ENCODE measurements around the gene ADAMTSL3.

Gene ADAMTSL3

GRCh38 chr15:83835479-83835878, 181.6 kb downstream of the ADAMTSL3 start:
- TF ChIP-seq CTCF (conservative IDR thresholded peaks at IDR 0.05), result no peak
- no peak overlapping the region for H3K27ac ChIP-seq

- peak; percentile 86 for TF ChIP-seq CTCF (conservative IDR thresholded peaks at IDR 0.05)
Observed at GRCh38 chr15:83837945-83838571, 184.1 kb downstream of the ADAMTSL3 start.

GRCh38 chr15:83838763-83839162, 184.8 kb downstream of the ADAMTSL3 start:
- peak overlapping the region; percentile 33 for H3K27ac ChIP-seq
- no peak for TF ChIP-seq CTCF (conservative IDR thresholded peaks at IDR 0.05)

More at GRCh38 chr15:83837945-83838571, 184.1 kb downstream of the ADAMTSL3 start:
- H3K27ac ChIP-seq, result 0 out of 2 replicates have a peak overlapping the region, but pooled peaks have one; percentile 33

GRCh38 chr15:83842281-83842680, 188.4 kb downstream of the ADAMTSL3 start:
- no peak overlapping the region for H3K27ac ChIP-seq

GRCh38 chr15:83843471-83843871, 189.5 kb downstream of the ADAMTSL3 start:
- TF ChIP-seq CTCF (conservative IDR thresholded peaks at IDR 0.05), result no peak
- H3K27ac ChIP-seq, result no peak overlapping the region

More at GRCh38 chr15:83842281-83842680, 188.4 kb downstream of the ADAMTSL3 start:
- TF ChIP-seq CTCF (conservative IDR thresholded peaks at IDR 0.05), result no peak

GRCh38 chr15:83844742-83845141, 190.8 kb downstream of the ADAMTSL3 start:
- no peak for TF ChIP-seq CTCF (conservative IDR thresholded peaks at IDR 0.05)
- no peak overlapping the region for H3K27ac ChIP-seq

- no peak for TF ChIP-seq CTCF (conservative IDR thresholded peaks at IDR 0.05)
- no peak overlapping the region for H3K27ac ChIP-seq
Observed at GRCh38 chr15:83845230-83845629, 191.3 kb downstream of the ADAMTSL3 start.
